GM12878 (cell line): Measurements from ENCODE around the gene GALNT9. TPM values are rescaled to one million over a fixed set of nuclear protein-coding genes. Genes with fewer than 3 reads are reported as not detected.

ENCODE experiments used
- ATAC-seq: fragments of 200-7000 bp; cut with Tn5 transposase; 3 replicates; pipeline ENCODE4 v1.9.1; 2020; ENCODE audit warnings: mild to moderate bottlenecking, moderate library complexity
- BruUV-seq: library from RNA; stranded (reverse); fragments of 400-500 nt; replicated peaks from 2 replicates; lab custom pipeline; 2021; lab: Mats Ljungman, UMichigan
- CTCF ChIA-PET: fragments of 300-600 bp; sonication (Branson Sonifier 250); formaldehyde crosslinking; extraction: SDS; loops from one replicate; lab custom pipeline; 2021; ENCODE audit warnings: inconsistent platforms; lab: Yijun Ruan, JAX
- POLR2A ChIA-PET: fragments of 350-600 bp; formaldehyde crosslinking; extraction: SDS; loops from one replicate; lab custom pipeline; 2021; ENCODE audit warnings: inconsistent platforms; lab: Charles Lee
- RAD21 ChIA-PET: fragments of 300-600 bp; sonication (Branson Sonifier 250); formaldehyde crosslinking; loops from one replicate; lab custom pipeline; 2023; ENCODE audit warnings: antibody characterized with exemption; ENCODE audit not compliant: unreplicated experiment; lab: Charles Lee
- SMC1A ChIA-PET: fragments of 300-600 bp; sonication (Branson Sonifier 250); formaldehyde crosslinking; loops from one replicate; lab custom pipeline; 2023; ENCODE audit not compliant: unreplicated experiment, uncharacterized antibody; lab: Charles Lee
- DNase-seq: peaks from one replicate; pipeline ENCODE4 v3.0.0-alpha.2; 2011; ENCODE audit warnings: low read depth, low spot score
- FAIRE-seq: peaks from 3 replicates; lab custom pipeline; 2011; peaks lifted over from hg19 to GRCh38; lab: Jason Lieb, UNC
- H2AFZ ChIP-seq: 2 replicates; pipeline ENCODE4 v1.6.0; 2011; ENCODE audit warnings: low read depth, low read length, control low read depth; ENCODE audit not compliant: control insufficient read depth
- H3K27ac ChIP-seq: 2 replicates; pipeline ENCODE4 v1.5.1; 2011; ENCODE audit warnings: control low read depth; ENCODE audit not compliant: control insufficient read depth, insufficient read depth
- H3K27me3 ChIP-seq, 2 experiments: replicated peaks in 1 of 2; 2 replicates each; pipeline versions ENCODE4 v1.6.0 to v1.6.1; 2011; ENCODE audit warnings: low read length in 1 of 2; ENCODE audit not compliant: control insufficient read depth in 2 of 2, insufficient read depth in 2 of 2
- H3K36me3 ChIP-seq, 2 experiments: 2 replicates each; pipeline ENCODE4 v1.5.1; 2011; ENCODE audit warnings: low read length in 1 of 2; ENCODE audit not compliant: control insufficient read depth in 2 of 2, insufficient read depth in 2 of 2
- H3K4me1 ChIP-seq: 2 replicates; pipeline ENCODE4 v1.6.1; 2011; ENCODE audit warnings: mild to moderate bottlenecking, low read length, moderate library complexity, mixed read lengths; ENCODE audit not compliant: control insufficient read depth, insufficient read depth
- H3K4me2 ChIP-seq: 2 replicates; pipeline ENCODE4 v1.6.0; 2011; ENCODE audit warnings: control low read depth; ENCODE audit not compliant: control insufficient read depth, insufficient read depth
- H3K4me3 ChIP-seq: fragments of 200-600 bp; sonication (generic); 2 replicates; pipeline ENCODE4 v1.5.1; 2016
- H3K79me2 ChIP-seq: 2 replicates; pipeline ENCODE4 v1.6.0; 2011; ENCODE audit warnings: low read length; ENCODE audit not compliant: control insufficient read depth, insufficient read depth
- H3K9ac ChIP-seq: 2 replicates; pipeline ENCODE4 v1.8.0; 2011; ENCODE audit warnings: low read length, control low read depth, mixed read lengths; ENCODE audit not compliant: control insufficient read depth, insufficient read depth
- H3K9me3 ChIP-seq: replicated peaks from 3 replicates; pipeline ENCODE4 v1.5.1; 2011; ENCODE audit warnings: mild to moderate bottlenecking, low read length; ENCODE audit not compliant: control insufficient read depth, insufficient read depth
- H4K20me1 ChIP-seq: 2 replicates; pipeline ENCODE4 v1.6.0; 2011; ENCODE audit not compliant: control insufficient read depth, insufficient read depth
- ASH2L ChIP-seq: fragments of 300-600, 200-600 bp; sonication (generic); IDR thresholded peaks from 2 replicates; pipeline ENCODE4 v1.6.1; 2017; ENCODE audit warnings: low read depth, mild to moderate bottlenecking, borderline replicate concordance
- BHLHE40 ChIP-seq, 2 experiments: fragments of 450-650 bp in 1 of 2; IDR thresholded peaks; 2 replicates each; pipeline ENCODE4 v1.6.1; 2011 to 2017; ENCODE audit warnings: low read depth in 2 of 2, borderline replicate concordance in 1 of 2, improper control_type of control experiment in 1 of 2, low read length in 1 of 2, mild to moderate bottlenecking in 1 of 2
- CTCF ChIP-seq, 3 experiments: IDR thresholded peaks in 2 of 3; conservative IDR thresholded peaks in 1 of 3; 2 replicates each; pipeline ENCODE4 v1.5.1; 2011; ENCODE audit warnings: low read depth in 3 of 3, low read length in 3 of 3, mild to moderate bottlenecking in 3 of 3, control low read depth in 2 of 3, moderate library complexity in 2 of 3, inconsistent platforms in 1 of 3, mixed read lengths in 1 of 3; ENCODE audit not compliant: control insufficient read depth in 2 of 3, insufficient read depth in 1 of 3; ENCODE audit errors: extremely low read depth in 1 of 3
- EED ChIP-seq: sonication (generic); IDR thresholded peaks from 2 replicates; pipeline ENCODE4 v1.6.1; 2016; ENCODE audit warnings: antibody characterized with exemption, low read depth
- FOS ChIP-seq: IDR thresholded peaks from 3 replicates; pipeline ENCODE4 v1.6.1; 2011; ENCODE audit warnings: borderline replicate concordance; ENCODE audit not compliant: insufficient read length; ENCODE audit errors: extremely low read depth
- FOXM1 ChIP-seq: IDR thresholded peaks from 2 replicates; pipeline ENCODE4 v1.6.1; 2012; ENCODE audit warnings: low read depth, mild to moderate bottlenecking, inconsistent platforms, low read length, moderate library complexity
- HDGF ChIP-seq: fragments of 450-650 bp; IDR thresholded peaks from 2 replicates; pipeline ENCODE4 v1.6.1; 2016; ENCODE audit warnings: antibody characterized with exemption
- IKZF2 ChIP-seq, 2 experiments: fragments of 450-650 bp; IDR thresholded peaks; 2 replicates each; pipeline ENCODE4 v1.6.1; 2017; ENCODE audit warnings: mild to moderate bottlenecking in 2 of 2, moderate library complexity in 2 of 2
- KLF5 ChIP-seq: fragments of 450-650 bp; IDR thresholded peaks from 2 replicates; pipeline ENCODE4 v1.6.1; 2014; ENCODE audit warnings: mild to moderate bottlenecking; ENCODE audit not compliant: partially characterized antibody
- MEF2B ChIP-seq: fragments of 450-650 bp; IDR thresholded peaks from 2 replicates; pipeline ENCODE4 v1.6.1; 2018; ENCODE audit warnings: mild to moderate bottlenecking, moderate library complexity; ENCODE audit not compliant: partially characterized antibody, poor library complexity, severe bottlenecking
- MTA2 ChIP-seq: fragments of 450-650 bp; IDR thresholded peaks from 2 replicates; pipeline ENCODE4 v1.6.1; 2016; ENCODE audit warnings: low read depth, mild to moderate bottlenecking, moderate library complexity
- NR2C1 ChIP-seq: fragments of 450-650 bp; IDR thresholded peaks from 2 replicates; pipeline ENCODE4 v1.6.1; 2017; ENCODE audit warnings: antibody characterized with exemption, mild to moderate bottlenecking, moderate library complexity
- POU2F2 ChIP-seq: IDR thresholded peaks from 3 replicates; pipeline ENCODE4 v1.6.1; 2011; ENCODE audit warnings: low read depth, mild to moderate bottlenecking, low read length, borderline replicate concordance
- SMC3 ChIP-seq: IDR thresholded peaks from 2 replicates; pipeline ENCODE4 v1.6.1; 2011; ENCODE audit warnings: low read length, improper control_type of control experiment, borderline replicate concordance
- TCF3 ChIP-seq: IDR thresholded peaks from 2 replicates; pipeline ENCODE4 v1.6.1; 2012; ENCODE audit warnings: low read depth, mild to moderate bottlenecking, low read length, borderline replicate concordance; ENCODE audit not compliant: insufficient read depth
- YBX1 ChIP-seq: fragments of 450-650 bp; IDR thresholded peaks from 2 replicates; pipeline ENCODE4 v1.6.1; 2016; ENCODE audit warnings: antibody characterized with exemption
- ZNF217 ChIP-seq: fragments of 450-650 bp; IDR thresholded peaks from 2 replicates; pipeline ENCODE4 v1.6.1; 2017; ENCODE audit warnings: antibody characterized with exemption, mild to moderate bottlenecking
- WGBS: methylation state at CpG from one replicate; pipeline ENCODE4 v1.1.6; 2016; ENCODE audit warnings: low lambda C conversion rate; ENCODE audit not compliant: insufficient replicate concordance, insufficient coverage; ENCODE audit errors: missing lambda C conversion rate; 5-methylcytosine and 5-hydroxymethylcytosine counted together
- in situ Hi-C: fragments of 300-500 bp; cut with MboI; formaldehyde crosslinking; loops from 9 replicates; pipeline ENCODE4 v1.14.3; 2018; ENCODE audit warnings: mixed read lengths
- intact Hi-C: fragments of 100-400 bp; cut with micrococcal nuclease; formaldehyde crosslinking; loops from one replicate; pipeline ENCODE4 v1.14.2; 2022; ENCODE audit not compliant: unreplicated experiment
- polyA plus RNA-seq, 11 experiments: library from polyadenylated mRNA; depleted of rRNA in 4 of 11; unstranded in 6 of 11; stranded (reverse) in 5 of 11; fragments of >200 nt; fragmentation: Nextera tagmentation in 4 of 11; fragmentation: Illumina TruSeq in 1 of 11; extraction: Ambion mirVana in 4 of 11; extraction: Trizol in 1 of 11; gene quantifications; 1 replicate in 1 of 11; 2 replicates in 10 of 11; pipeline versions ENCODE4 v1.2.1 to v1.2.3, GENCODE V29; 2011 to 2016; ENCODE audit warnings: inconsistent platforms in 2 of 11, missing spikeins in 2 of 11, low read depth in 1 of 11
- total RNA-seq, 4 experiments: library from RNA; depleted of rRNA in 3 of 4; stranded (reverse); fragments of >200 nt in 3 of 4; fragmentation: Illumina TruSeq in 1 of 4; extraction: Trizol in 1 of 4; gene quantifications; 2 replicates each; pipeline versions ENCODE4 v1.2.1 to v1.2.3, GENCODE V29; 2013 to 2021

The GALNT9 gene
- total and polyA plus RNA-seq, 10 of the 15 experiments (the other 5 are each of a cell fraction or from before 2014, with no cell fraction given), result 0.04 TPM; not detected in 9

DNA sequence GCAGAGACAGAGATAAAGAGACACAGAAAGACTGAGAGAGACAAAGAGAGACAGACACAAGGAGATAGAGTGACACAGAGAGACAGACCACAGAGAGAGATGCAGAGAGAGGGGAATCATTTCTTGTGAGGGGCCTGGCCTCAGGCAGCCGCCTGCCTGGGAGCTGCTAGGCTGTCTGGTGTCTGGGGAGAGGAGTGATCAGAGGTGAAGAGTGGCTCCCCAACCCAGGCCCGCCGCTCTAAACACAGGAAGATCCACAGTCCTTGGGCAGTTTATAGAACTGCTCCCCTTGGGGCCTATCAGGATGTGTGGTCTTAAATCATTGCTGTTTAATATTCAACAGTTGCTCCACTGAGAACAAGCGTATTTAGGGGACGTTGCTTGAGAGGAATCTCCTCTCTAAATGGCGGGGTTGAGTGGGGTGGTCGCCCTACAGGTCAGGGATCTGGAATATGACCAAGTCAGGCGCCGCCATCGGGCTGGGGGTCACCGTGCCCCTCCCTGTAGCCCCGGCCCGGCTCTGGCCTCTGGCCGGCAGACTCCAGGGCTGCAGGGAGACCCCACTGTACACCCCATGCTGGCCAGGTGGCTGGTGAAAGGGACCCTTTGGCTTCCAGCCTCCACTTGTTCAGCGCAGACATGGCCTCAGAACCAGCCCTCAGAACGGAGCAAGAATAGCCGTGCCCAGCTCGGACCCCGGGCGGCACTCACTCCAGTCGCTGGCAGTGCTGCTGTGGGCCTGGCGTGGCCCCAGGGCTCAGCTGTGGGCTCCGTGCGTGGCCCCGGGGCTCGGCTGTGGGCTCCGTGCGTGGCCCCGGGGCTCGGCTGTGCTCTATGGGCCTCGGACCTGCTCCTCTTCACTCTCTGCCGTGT lies 89.4 kb downstream of the GALNT9 start:
- BruUV-seq, result no TSS peak
- Histone ChIP-seq H3K9ac (no peak overlapping the region), H3K79me2 (no peaks in the 10 kb centered on the region), H3K9me3 (no peaks in the 10 kb centered on the region; the same call in 2 of the 3 replicates), H4K20me1 (no peaks in the 10 kb centered on the region), H3K4me3 (no peak overlapping the region), H3K4me1 (no peaks in the 10 kb centered on the region), H3K4me2 (no peak overlapping the region), H3K27ac (no peak overlapping the region), H3K36me3 (no peaks in the 10 kb centered on the region), H3K27me3 (no peaks in the 10 kb centered on the region), H2AFZ (no peak overlapping the region)
- intact Hi-C loops, result no loop called here
- ATAC-seq (no peak), DNase-seq (no peak), FAIRE-seq (no peak)
- 74% methylated on average over 32 of the region's 32 CpGs for WGBS
- TF ChIP-seq YBX1 (no peak), CTCF (IDR thresholded peaks at IDR 0.05 in 2 of 3, conservative IDR thresholded peaks at IDR 0.05 in 1 of 3; ENCODE audit: control insufficient read depth in 2 of 3, extremely low read depth in 1 of 3, insufficient read depth in 1 of 3, low read depth in 3 of 3, low read length in 3 of 3) (no peak), KLF5 (no peak), FOS (no peak), SMC3 (no peak), IKZF2 (IDR thresholded peaks at IDR 0.05) (no peak), BHLHE40 (IDR thresholded peaks at IDR 0.05; ENCODE audit: borderline replicate concordance in 1 of 2, low read depth in 2 of 2, low read length in 1 of 2) (no peak), FOXM1 (no peak), MTA2 (no peak), POU2F2 (no peak), EED (no peak), NR2C1 (no peak), MEF2B (no peak), TCF3 (no peak), ASH2L (no peak), HDGF (no peak), ZNF217 (no peak)
- ChIA-PET RAD21 (no interaction called here), SMC1A (no interaction called here), POLR2A (no interaction called here), CTCF (no interaction called here)
- in situ Hi-C loops, result no loop called here
